ENCODE measurements around the gene CCDC187.
"Not testable (repeated sequence)": the region's sequence is repeated elsewhere in the genome, so short reads cannot be mapped to it uniquely, and the experiment has no call there.

Gene CCDC187

DNA sequence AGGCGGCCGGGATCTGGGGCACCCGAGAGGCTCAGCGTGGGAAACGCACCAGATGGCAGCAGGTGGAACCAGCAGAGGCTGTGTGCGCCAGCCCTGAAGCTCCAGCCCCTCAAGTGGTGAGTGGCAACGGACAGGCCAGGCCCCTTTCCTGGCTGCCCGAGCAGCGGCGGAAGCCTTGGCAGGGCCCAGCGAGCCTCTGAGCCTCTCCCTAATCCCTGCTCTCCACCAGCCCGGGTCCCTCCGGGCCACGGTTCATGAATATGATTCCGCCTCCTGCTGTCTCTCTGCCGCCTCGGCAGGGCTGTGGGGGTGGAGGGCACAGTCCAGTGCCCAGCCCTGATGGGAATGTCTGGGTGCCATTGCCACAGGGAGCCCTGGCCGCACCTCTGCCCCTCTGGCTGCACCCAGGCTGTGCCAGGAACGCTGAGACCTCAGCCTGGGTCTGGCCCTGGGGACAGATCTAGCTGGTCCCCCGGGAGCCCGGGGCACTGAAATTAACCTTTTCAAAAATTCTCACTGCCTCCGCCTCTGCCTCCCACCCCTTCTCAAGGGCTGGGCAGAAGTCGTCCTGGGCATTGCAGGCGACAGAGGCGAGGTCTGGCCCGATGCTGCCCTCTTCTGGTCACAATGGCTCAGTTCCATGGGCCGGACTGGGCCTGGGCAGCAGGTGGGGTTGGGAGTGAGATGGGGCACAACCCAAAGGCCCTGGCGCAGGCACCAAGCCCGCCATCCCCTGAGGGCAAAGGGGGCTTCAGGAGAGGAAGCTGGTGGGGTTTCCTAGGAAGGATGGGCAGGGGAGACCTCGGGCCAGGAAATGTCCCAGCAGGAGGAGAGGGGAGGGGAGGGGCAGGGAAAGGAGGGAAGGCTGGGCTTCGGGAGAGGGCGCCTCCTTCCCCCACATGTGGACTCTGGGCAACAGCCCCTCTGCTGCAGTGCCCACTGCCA, 20.3 kb downstream of the CCDC187 start:
- DNase-seq: peak; percentile 80

DNA sequence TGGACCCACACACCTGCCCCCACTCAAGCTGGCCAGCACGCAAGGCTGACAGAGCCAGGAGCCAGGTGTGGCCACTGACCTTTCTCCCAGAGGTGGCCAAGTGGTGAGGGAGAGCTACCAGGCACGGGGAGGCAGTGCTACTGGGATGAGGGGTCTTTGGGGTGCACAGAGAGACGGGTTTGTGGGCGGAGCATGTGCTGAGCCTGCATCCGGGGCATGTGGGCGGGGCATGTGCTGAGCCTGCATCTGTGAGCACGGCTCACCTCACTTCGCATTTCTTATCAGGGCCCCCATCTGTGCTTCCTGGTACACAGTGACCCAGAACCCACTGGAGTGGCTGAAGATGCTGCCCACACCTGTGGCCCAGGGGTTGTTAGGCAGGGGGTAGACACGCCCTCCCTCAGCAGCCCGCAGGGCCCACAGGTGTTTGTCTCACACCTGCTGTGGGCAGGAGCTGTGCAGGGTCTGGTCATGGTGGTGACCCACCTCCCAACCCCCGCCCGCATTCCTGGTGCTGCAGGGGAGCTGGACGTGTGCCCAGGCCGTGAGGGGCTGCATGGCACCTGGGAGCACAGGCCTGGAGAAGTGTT, 21.5 kb downstream of the CCDC187 start:
- DNase-seq: no peak

DNA sequence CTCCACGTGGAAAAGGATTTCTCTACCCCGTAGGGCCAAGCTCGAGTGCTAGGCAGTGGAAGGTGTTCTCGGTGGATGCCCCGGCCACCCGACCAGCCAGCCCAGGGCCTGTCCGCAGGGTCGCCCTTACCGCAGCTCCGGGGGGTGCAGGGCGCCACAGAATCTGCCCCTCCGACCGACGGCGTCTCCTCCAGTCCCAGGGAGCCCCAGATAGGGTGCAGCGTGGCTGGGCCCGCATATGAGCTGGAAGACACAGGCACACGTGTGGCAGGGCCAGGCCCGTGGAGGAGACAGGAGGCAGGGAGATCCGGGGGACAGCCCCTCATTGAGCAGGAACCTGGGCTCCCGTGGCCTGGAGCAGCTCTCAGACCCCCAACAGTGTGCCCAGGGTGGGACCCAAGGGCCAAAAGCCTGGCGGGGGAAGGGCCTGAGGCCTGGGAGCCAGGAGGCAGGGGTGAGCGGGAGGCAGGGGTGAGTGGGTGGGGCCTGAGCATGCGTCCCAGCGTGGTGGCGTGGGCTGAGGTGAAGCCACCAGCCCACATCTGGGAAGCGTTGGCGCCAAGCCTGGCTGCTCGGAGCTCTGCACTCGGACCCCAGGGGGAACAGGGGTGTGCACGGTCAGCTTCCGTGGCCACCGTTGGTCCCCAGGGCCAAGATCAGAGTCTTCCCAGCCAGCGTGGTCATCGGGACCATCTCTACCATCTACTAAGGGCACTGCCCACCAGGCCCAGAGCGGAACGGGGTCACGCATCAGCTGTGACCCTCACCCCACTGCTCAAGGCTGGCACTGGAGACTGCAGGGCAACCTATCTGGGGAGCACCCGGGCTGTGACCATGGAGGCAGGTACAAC, 22.2 kb downstream of the CCDC187 start:
- no peak for DNase-seq

DNA sequence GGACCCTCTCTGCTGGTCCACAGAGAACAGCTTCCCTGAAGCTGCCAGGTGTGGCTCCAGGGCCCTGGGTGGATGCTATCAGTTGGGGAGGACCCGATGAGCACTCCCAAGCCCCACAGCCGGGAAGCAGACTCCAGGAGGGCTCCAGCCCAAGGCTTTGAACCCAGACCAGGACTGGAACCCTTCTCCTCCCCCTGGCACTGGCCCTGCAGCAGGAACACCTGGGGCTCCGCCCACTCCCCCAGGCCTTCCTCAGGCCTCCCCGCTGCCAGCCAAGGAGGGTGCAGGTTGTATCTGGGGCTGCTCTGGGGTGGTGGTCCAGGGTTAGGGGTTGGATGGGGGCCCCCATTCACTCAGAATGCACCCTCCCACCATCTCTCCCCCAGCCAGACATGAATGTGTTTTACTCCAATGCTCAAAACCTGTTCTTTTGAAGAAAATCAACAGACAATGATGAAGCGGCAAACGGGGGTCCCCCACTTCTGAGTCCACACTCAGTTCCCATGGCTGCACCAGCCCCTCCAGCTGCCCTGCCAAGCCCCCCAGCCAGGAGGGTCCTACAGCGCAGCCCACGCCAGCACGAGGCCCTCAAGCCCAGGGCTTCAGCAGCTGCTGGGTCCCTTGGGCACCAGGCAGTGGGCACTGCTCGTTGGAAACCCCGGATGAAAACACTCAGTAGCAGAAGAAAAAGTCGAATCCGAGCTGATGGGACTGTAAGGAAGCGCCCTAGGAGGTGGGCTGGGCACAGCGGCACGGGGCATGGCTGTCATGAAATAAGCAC, 23.2 kb downstream of the CCDC187 start:
- DNase-seq: no peak

DNA sequence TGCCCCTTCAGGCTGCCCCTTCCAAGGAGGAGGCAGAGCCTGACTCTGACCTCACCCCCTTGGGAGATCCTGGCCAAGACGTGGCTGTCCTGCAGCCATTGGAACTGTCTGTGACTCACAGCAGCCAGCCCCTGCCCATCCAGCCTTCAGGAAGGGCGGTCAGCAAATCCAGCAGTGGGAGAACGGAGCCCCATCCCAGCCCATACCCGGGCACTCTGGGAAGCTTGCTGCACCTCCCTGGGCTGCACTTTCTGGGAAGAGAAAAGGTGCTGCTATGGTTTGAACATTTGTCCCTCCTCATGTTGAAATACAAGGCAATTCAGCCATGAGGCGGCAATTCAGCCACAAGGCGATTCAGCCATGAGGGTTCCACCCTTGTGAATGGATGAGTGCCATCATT, 24.4 kb downstream of the CCDC187 start:
- DNase-seq: no peak

DNA sequence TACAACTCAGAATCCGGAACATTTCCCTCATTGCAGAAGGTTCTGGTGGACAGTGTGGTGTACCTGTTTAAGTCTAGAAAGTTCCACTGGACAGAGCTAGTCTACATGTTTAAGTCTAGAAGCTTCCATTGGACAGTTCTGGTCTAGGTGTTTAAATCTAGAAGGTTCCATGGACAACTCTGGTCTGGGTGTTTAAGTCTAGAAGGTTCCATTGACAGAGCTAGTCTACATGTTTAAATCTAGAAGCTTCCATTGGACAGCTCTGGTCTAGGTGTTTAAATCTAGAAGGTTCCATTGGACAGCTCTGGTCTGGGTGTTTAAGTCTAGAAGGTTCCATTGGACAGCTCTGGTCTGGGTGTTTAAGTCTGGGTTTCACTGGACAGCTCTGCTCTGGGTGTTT, 25.0 kb downstream of the CCDC187 start:
- no peak for DNase-seq

DNA sequence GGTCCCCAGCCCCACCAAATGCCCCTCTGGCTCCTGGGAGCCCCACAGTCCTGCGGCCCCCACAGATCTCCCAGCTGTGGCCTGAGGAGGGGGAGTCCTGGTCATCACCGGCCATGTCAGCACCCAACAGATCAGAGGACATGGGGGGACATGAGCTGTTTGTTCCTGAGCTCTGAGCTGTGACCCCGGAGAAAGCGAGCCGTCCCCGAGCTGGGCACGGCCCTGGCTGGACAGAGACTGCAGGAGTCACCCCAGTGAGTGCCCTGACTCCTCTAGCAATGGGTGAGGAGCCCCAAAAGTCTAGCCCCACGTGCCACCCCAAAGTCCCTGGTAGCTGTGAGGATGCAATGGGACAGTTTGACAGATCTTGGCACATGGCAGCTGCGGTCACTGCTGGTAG, 25.7 kb downstream of the CCDC187 start:
- DNase-seq: no peak

DNA sequence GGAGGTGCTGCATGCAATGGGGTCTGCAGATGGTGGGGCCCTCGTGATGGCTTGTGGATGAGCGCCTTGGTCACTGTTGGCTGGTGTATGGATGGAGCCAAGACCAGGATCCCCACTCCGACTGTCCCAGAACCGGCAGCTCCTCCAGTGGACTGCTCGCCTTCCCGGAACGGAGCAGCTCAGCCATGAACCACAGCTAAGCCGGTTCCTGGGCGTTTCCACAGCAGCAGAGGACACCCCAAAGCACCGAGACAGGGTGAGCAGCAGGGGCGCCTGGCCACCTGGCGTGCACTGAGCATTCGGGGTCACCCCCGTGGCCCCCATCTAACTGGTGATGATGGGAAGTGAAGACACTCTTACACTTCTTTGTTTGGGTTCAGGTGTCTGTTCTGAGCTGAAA, 26.1 kb downstream of the CCDC187 start:
- no peak for DNase-seq

DNA sequence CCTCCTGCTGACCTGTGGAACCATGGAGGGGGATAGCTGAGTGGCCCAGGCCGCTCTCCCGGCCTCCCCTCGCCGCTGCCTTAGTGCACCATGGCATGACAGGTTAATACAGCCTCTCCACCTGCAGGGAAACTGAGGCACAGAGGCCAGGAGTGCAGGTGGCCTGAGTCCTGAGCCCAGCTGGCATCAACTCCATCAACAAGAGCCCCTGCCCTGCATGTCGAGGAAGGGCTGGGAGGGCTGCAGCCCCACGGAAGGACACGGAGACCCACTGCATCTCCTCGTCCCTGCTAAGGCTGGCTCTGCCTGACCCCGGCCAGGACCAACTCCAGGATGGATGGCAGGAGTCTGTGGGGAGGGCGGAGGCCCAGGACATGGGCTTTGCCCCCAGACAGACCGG, 27.2 kb downstream of the CCDC187 start:
- DNase-seq: no peak

DNA sequence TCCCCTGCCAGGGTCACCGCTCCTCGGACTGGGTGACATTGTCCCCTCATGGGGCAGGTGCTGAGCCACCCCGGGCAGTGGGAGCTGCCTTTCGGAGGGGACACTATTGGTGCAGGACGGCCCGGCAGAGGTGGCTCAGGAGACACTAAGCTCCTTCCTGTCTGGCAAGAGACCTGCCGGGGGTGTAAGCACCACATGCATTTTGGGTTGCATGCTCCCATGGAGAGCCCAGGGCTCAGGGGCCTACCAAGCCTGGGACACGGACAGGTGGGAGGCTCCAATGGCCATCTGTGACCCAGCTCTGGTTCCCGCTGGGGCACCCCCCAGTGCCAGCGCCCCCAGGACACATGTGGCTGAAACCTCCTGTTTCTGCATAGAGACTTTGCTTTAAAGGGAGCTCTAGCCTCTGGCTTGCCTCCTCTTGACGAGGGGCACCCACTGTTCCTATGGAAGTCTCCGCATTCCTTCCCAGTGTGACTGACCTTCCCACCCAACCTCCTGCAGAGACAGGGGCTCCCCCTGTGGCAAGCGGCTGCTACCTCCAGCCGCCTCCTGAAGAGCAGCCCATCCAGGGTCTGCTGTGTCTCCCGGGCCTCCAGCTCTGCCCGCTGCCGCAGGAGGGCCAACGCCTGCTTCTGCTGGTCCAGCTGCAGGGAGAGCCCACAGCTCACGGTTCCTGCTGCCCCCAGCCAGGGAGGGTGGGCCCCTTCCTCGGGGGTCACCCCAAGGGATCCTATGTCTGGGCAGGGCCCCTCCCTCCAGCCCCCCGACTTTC, 28.1 kb downstream of the CCDC187 start:
- DNase-seq: no peak

DNA sequence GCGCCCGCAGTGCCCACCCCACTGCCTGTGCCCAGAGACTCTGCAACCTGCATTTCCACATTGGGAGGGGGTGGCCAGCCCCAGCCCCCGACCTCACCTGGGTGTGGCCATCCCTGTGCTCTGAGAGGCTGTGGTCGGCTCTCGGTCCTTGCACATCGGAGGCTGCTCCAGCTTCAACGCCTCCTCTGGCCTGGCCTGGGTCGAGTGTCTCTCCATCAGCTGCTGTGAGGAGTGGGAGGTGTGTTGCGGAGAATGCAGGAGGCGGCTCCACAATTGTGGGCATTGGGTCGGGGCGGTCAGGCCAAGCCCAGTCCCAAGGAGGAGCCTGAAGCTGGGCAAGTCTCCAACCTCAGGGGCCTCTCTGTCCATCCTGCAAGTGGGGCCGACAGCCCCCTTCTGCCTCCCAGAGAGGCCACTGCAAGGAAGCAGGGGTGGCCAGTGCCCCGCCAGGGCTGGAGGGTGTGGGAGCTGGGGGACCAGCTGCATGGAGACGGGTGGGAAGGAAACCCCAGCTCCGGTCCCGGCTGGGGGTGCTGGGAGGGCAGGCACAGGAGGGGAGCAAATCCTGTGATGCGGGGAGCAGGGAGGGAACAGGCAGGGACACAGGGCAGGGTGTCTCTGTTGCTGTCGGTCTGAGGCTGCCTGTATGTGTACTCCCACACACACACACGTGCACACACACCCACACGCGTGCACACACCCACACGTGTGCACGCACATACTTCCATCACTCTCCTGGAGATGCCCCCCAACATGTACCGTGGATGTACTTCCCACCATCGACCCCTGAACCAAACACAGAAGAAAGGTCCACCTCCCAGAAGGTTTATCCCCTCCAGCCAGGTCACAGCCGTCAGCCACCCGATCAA, 28.9 kb downstream of the CCDC187 start:
- DNase-seq: no peak

DNA sequence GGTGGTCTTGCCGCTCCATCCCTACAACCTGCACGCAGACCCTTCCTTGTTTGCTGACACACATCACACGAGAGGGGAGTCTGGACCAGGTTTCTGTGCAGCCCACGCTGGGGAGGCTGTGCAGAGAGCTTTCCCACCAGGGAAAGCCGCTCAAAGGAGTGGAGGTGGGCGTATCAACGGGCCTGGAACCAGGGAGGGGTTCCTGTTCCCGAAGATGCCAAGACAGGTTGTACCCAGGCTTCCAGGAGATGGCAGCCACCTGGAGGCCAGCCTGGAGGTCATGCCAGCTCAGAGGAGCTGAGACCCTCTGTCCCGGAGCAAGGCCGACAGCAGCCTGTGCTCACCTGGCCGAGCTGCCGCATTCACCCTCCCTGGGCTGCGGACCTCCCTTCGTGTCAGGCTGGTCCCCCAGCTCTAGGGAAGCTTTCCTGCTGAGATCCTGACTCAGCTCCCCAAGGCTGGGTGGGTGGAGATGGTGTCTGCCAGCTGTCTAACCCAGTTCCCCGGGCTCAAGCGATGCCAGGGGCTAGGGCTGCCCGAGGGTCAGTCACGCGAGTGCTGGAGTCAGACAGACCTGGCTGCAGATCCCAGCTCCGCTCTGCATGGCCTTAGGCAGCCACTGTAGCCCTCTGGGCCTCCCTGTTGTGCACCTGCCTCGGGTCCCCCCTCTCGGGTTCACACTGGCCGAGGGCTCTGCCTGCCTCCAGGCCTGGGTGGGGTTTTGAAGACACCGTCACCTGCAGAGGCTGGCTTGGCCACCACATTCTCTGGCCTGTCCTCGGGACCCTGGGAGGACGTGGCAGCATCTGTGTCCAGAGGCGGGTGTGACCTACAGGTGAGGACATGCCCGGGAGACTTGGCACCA, 29.7 kb downstream of the CCDC187 start:
- DNase-seq: no peak

DNA sequence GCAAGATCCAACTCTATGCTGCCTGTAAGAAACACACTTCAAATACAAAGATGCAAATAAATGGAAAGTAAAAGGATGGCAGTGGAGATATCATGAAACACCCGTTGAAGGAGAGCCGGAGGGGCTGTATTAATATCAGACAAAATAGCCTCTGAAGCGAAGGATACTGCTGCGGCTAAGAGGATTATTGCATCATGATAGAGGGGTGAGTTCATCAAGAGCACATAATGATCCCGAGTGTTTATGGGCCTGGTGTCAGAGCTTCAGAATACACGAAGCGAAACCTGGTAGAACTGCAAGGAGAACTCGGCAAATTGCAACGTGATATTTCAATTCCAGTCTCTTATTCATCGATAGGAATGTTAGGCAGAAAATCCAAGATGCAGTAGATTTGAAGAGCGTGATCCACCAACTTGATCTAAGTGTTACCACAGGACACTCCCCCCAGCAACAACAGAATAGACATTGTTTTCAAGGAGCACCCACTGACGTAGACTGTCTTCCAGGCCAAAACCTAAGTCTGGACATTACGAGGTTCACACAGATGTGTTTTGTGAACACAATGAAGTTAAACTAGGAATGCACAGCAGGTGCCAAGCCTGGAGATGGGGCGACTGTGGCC, 30.5 kb downstream of the CCDC187 start:
- no peak for DNase-seq

DNA sequence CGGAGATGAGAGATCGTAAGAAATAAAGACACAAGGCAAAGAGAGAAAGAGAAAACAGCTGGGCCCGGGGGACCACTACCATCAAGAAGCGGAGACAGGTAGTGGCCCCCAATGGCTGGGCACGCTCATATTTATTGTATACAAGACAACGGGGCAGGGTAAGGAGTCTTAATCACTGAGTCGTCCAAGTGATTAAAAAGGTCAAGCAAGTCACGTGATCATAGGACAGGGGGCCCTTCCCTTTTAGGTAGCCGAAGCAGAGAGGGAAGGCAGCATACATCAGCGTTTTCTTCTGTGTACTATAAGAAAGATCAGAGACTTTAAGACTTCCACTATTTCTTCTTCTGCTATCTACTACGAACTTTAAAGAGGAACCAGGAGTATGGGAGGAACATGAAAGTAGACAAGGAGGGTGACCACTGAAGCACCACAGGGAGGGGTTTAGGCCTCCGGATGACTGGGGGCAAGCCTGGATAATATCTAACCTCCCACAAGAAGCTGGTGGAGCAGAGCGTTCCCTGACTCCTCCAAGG, 33.7 kb downstream of the CCDC187 start:
- peak; percentile 18 for DNase-seq

DNA sequence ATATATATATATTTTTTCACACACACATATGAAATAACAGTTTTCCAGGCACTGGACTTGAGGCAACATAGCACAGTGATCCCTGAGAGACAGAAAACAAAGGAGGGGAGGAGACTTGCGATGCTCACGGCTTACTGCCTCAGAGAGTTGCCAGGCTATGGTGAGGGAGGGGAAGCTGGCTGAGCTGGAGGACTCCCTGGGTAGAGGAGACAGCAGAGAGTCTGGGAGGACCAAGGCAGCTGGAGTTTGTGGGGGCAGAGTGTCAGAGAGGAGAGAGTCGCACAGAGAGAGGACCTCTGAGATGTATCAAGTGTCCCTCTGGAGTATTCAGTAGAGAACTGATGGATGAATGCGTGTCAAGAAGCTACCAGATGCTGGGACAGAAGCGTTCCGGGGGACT, 35.2 kb downstream of the CCDC187 start:
- DNase-seq: no peak

DNA sequence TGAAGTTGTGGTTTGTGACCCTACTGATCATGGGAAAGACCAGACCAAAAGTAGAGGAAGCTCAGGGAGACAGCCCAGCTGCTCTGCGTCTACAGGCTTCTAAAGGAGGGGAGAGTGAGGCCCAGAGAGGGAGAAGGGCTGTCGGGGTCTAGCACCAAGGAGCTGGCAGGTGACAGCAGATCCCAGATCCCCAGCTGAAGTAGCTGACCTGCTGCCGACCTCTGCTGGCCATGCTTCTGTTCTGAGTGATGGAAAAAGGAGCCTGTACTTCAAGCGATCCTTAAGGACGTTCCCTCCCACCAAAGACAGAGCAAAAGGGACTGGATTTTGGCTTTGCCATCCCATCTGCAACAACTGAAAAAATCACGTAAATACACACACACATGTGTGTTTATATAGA, 35.6 kb downstream of the CCDC187 start:
- no peak for DNase-seq

DNA sequence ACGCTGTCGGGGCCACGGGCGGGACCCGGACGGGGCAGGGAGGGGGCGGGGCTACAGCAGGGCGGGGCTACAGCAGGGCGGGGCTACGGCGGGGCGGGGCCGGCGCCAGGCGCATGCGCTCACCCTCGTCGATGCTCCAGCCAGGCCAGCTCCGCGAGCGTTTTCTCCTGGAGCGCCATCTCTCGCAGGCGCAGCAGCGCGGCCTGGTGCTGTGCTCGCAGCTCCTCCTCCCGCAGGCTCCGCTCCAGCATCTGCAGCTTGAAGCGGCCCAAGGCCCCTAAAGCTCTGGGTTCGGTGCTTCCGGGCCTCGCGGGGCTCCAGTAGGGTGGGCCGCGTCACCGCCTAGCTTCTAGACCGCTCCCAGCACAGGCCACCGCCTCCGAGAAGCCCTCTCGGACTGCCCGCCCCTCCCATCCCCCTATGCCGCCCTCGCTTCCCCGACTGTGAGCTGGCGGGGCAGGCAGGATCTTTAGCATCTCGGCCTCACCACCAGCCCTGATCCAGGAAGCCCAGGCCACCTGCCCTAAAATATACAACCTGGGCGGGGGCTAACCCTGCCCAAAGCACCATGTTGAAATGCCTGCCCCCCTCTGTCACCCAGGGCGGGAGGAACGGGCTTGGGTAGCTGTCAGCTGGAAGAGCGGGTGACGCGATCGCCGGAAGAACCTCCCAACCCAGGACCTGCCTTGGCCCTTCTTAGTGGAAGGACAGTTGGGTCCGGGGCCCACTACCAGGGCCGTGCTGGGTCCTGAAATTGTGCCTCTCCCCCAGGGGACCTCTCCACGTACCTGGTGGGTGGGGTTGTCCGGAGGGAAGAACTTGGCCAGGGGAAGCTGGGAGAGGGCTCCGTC, 36.4 kb downstream of the CCDC187 start:
- DNase-seq: peak; percentile 88

DNA sequence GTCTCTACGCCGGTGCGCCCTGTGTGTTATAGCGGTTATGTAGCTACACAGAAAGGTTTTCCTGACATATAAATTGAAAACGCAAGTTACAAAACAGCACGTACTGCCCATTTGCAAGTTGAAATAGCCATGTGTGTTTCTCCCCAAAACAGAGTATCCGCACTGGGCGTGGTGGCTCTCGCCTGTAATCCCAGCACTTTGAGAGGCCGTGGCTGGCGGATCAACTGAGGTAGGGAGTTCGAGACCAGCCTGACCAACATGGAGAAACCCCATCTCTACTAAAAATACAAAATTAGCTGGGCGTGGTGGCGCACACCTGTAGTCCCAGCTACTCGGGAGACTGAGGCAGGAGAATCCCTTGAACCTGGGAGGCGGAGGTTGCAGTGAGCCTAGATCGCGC, 37.3 kb downstream of the CCDC187 start:
- not testable (repeated sequence) for DNase-seq

Measured in OCI-M1 (cell line).